Left renal cortex interstitium (tissue), 4 donors: ENCODE measurements around the gene ADK. TPM values are rescaled to one million over a fixed set of nuclear protein-coding genes. Genes with fewer than 3 reads are reported as not detected.
"Not testable (repeated sequence)": the region's sequence is repeated elsewhere in the genome, so short reads cannot be mapped to it uniquely, and the experiment has no call there.

Source experiments
- DNase-seq, 4 donors: peaks; one replicate each; pipeline ENCODE4 v3.0.0-alpha.2; 2013; ENCODE audit warnings: low read depth in 4 of 4, low spot score in 2 of 4, missing footprints in 1 of 4
- polyA plus RNA-seq, 4 donors: library from polyadenylated mRNA; unstranded; fragments of 120-200 nt; gene quantifications; one replicate each; pipeline ENCODE4 v1.2.1, GENCODE V29; 2013; ENCODE audit not compliant: insufficient read length in 4 of 4

Gene ADK
- polyA plus RNA-seq, 4 donors: 27.2 to 33.8 (median 28.5) TPM

DNA sequence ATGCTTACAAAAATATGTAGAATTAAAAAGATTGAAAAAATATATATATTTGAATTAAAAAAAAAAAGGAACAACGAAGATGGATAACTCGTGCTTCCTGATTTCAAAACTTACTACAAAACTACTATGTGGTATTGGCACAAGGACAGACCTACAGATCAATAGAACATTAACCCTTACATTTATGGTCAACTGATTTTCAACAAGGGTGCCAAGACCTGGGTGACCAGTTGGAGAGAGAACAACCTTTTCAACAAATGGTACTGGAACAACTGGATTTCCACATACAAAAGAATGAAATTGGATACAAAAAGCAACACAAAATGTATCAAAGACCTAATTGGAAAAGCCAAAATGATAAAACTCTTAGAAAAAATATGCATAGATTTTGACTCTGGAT, 10.5 kb upstream of the ADK start:
- DNase-seq: no peak

DNA sequence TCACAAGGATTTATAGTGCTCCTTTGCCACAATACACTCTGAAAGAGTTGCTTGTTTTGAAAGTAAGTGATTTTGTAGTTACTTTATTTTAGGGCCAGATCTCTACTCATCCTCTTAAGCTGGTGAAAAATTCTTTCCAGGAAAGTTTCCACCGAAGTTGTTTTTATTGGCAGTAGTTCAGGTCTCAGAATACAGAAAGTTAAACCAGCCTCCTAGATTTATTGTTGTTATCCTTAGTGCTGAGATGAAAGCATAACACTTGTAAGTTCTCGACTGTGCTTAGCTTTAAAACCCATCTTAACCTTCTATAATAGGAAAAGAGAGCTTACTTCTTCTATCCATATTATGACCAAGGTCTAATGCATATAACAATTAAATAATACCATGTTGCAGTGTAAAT, 5.9 kb upstream of the ADK start:
- peak in 3 of 4 donors; percentile 45 to 64 (median 63) for DNase-seq

DNA sequence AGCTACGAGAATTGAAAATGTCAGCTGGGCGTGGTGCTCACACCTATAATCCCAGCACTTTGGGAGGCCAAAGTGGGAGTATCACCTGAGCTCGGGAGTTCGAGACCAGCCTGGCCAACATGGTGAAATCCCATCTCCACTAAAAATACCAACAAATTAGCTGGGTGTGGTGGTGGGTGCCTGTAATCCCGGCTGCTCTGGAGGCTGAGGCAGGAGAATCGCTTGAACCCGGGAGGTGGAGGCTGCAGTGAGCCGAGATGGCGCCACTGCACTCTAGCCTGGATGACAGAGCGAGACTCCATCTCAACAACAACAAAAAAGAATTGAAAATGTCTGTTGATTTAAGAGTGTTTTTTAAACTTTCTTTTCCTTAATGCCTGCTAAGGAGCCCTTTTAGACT, 4.0 kb upstream of the ADK start:
- DNase-seq: not testable (repeated sequence)

DNA sequence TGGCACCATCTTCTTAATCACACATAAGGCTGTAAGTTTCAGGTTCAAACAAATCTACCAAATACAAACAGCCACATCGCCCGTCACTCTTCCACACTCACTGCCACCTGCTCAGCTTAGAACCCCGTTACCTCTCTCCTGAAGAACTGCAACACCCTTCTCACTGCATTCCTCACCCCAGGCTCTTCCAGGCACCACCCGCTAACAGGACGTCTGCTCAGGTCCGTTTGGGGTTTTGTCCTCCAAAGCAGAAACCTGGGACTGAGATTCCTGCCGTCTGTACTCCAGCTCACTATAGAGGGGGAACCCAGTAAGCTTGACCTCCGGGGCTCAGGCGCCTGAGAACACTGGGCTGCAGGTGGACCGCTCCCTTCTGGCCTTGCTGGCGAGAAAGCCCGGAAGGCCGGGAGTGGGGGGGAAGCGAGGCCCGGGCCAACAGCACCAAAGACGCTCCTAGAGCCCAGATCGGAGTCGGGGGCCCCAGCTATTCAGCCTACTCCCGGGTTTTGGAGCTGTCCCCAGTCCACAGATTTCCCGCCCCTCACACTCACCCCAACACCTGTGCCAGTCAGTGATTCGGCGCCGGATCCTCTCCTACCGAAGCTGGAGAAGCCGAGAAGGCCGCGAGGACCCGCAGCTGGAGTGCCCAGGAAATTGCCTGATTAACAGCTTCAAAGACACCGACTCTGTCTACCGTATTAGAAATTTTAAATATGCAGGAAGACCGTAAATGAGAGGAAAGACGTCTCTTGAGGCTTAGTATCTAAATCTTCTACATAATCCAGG, 624 bp upstream of the ADK start, which contains the start of gene AP3M1:
Gene AP3M1, minus strand, starts transcription at position 625 of the 786 bp plus-strand sequence. CDS start 12,449 bp downstream, outside the sequence.
- no peak for DNase-seq

DNA sequence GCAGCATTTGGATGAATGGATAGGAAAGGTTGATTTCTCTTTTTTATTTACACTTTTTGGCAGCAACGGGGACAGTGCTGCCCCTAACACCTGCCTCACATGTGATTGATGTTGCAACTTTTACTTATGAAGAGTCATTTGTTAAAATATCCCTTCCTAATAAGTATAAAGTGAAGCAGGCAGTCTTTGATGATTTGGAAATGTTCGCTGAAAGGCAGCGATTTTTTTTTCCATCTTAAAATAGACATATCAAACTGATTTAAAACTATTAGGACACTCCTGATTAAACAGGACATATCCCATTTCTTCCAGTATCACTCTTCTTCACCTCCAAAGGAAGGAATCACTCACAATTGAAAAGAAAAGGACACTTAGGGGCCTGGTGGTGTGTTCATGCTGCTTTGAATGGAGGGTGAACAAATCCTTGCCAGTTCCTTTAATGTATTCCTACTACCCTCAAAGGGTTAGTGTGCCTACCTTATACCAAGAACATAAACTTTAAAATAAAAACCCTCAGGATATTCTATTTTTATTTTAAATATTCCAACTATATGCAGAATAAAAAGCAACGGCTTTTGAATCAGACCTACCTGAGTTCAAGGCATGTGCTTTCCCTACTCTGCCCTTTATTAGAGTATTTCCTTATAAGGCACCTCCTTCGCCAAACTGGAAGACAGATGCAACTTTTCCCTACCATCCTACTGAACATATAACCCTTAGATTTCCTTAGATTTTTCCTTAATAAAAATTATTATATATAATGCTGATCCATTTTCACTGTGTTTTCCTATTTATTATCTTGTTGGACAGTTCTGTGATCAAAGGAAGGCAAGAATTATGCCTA, 1.1 kb downstream of the ADK start:
- no peak for DNase-seq

DNA sequence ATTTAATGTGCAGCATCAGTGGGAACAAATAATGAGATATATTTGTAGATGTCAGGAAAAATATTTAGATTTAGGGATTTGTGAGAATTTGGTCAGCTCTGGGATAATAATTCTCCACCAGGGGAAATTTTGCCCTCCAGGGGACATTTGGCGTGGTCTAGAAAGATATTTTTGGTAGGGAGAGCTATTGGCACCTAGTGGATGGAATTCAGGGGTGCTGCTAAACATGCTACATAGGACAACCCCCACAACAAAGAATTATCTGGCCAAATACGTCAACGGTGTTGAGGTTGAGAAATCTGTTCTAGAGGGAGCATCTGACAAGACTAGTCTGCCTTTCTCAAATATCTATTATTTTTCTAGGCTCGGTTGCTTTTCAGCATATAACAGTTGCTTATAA, 2.1 kb downstream of the ADK start:
- no peak for DNase-seq

DNA sequence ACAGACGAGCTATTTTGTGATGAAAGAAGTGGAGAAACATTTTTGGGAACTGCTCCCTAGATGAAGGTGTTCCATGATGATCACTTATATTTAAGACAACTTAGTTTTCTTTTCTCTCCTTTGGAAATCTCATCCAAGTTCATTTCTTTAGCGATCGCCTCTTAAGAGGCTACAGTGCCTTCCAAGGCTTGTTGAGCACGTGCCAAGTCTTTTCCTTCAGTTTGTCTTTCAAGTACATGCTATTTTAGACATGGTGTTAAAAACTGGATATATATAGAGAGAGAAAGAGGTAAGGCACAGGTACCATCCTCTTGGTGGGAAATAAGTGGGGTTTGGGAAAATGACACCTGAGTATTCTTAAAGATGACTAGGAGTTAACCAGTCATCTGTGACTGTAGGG, 2.7 kb downstream of the ADK start:
- no peak for DNase-seq

DNA sequence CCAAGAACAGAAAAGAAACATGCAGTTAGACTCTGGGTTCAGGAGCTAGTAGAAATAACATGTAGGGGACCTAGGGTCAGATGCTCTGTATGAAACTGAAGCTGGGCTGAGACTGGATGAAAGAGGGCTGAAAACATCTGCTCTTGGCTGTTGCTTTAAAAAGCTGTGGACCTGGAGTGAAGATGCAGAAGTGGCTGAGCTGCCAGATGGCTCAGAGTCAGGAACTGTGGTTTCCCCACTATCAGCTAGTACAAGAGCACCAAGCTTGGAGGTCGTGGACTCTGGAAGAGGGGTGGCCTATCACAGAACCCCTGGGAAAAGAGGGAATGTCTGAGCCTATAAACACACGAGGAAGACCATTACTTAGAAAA, 5.9 kb downstream of the ADK start:
- no peak for DNase-seq

DNA sequence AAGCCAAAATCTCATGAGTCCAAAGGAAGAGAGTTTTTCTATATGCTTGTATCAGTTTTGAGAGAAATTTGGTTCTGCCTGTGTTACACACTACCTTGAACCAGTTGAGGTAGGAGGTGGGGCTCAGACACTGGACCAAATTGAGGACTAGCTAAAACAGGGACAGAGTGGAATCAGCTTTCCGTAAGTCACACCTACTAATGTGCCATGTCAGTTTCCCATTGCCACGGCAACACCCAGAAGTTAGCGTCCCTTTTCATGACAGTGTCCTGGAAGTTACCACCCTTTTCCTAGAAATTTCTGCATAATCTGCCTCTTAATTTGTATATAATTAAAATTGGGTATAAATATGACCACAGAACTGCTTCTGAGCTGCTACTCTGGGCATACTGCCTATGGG, 9.0 kb downstream of the ADK start:
- DNase-seq: no peak

DNA sequence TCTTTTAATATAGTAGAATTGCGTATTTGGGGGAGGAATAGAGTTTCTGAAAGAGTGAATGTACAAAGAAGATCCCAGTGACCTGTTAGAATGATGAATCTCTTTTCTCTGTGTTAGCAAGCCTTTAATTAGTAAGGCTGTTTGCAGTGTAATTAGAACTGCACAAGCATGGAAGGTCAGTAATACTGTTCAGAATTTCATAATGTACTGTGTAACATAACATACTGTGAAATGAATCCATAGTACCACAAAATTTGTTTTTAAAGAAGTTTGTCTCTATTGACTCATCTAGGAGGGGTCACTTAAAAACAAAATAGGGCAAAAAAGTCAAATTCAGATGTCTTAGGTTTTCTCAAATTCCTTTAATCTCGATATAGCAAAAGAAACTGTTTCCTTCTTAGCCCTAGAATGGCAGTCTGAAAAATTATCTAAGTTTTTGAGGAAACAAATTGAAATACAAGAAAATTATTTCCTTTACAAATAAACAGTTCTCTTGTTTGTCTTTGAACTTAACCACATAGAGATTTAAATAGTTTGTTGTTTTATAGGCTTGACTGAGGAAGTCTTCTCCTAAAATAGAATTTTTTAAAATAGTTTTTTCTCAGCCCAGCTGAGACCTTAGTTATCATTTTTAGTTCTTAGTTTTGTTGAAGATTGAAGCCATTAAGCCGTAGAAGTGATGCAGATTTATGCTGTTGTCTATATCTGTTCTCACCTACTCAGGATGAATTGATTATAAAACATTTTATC, 12.5 kb downstream of the ADK start:
- DNase-seq: no peak

DNA sequence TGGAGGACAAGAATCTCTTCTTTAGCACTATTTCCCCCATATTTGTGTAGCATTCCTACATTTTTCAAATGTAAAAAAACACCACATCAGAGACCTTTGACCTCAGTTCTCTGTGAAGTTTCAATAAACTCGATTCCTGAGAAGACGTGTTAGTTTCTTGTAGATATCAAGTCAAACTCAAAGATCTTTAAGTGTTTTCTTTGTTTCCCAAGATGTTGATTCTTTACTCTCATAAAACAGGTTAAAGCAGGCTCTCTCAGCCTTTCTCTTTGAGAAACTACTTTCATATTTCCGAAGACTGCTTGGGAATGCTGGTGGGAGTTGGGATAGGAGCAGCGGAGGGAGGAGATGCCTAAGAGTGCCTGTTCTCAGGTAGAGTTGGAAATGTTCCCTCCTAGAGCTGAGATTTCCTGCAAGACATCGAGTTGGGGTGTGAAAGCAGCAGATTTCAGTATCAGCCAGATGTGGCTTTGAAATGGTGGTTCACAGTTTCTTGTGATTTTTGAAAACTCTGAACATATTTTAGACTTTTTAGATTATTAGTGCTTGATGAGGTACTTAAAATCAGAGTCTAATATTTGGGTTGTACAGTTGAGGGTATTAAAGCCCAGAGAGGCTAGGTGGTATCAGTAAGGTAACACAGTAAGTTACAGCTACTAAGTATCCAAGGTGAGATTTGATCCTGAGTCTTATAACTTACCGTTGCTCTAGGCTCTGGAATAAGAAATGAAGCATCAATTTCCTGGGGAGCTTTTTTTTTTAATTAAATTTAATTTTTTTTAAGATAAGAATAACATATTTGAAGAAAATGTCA, 13.9 kb downstream of the ADK start:
- no peak for DNase-seq

DNA sequence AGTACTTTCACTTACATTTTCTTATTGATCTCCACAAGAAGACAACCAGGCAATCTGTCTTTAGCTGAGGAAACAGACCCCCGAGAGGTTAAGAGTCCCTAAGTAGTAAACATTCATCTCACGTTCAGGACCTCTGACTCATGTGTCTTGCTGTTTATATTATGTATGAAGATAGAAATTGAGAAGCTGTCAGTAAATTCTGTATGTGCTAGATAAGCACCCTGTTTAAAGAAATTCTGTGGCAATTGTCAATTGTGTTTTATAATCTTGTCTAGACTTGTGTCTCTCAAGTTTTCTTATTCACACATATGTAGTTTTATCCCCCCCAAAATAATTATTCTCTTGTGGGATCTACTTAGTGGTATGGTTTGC, 14.5 kb downstream of the ADK start:
- DNase-seq: no peak

DNA sequence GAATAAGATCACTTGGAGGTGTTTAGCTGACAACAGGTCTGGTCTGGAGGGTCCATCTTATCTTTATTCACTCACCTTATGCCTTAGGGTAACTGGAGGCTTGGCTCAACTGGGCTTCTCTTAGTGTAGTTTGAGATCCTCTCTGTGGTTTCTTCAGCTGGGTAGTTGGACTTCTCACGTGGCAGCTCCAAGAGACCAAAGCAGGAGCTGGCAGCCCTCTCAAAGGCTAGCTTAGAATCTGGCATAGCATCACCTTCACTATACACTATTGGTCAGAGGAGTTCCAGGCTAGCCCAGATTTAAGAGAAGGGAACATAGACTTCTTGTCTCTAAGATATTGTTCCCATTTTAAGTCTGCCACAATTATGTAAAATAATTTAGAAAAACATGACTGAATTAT, 16.4 kb downstream of the ADK start:
- no peak for DNase-seq

DNA sequence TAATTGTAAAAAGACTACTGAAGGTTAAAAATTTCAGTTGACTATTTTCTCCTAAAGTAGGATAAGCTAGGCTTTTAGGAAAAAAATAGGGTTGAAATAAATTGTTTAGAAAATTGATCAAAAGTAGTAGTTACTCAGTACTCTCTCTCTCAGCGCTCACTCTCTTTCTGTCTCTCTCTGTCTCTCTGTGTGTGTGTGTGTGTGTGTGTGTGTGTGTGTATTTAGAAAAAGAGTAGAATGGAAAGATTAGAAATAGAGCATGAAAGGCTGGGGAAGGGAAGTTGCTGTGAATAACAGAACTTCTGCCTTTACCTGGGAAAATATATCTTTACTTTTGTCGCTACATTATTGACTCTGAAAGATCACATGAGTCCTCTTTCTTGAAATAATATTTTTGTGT, 20.6 kb downstream of the ADK start:
- DNase-seq: no peak

DNA sequence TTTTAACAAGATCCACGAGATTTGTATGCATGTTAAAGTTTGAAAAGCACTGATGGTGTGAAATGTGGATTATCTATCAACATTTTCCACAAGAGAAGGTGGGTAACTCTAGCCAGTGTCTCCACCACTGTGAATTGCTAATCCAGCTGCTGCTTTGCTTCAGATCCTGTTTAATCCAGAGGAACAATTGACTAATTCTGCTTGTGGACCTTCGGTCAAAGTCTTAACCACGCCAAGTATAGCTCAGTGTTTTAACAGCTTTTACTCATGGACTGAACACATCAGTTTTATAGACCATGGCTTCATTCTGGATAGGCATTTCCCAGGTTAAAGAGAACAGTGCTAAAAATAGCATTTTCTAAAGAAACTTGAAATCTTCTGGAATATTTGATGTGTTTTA, 23.5 kb downstream of the ADK start:
- no peak for DNase-seq

DNA sequence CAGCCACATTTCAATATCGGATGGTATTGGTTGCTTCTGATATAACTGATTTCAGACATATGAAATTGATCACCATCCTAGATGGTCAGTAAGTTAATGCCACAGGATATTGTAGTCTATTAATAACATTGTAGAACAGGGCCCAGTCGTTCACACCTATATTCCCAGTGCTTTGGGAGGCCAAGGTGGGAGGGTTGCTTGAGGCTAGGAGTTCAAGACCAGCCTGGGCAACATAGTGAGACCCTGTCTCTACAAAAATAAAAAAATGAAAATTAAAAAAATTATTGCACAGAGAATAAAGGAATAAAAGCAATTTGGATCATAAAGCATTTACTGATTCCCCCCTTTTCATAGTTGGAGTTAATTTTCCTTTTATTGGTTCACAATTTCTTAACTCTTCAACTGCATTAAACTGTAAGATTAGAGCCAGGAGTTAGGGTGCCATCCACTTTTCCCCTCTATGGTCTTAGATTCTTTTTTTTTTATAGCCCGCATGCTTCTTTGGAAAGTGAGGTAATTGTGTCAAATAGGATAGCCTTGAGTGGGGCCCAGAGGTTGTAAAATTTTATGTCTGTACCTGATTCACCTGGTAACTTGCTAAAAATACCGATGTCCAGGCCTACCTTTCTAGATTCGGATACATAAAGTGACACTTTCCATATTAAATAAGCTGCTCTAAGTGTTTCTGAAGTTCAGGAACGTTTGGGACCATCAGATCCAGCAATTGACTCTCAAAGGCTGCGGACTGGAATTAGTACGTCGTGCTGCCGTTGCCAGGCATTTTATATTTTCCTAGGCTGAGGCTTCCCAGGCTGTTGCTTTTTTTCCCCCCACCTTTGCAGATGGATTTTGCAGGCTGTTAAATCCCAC, 24.7 kb downstream of the ADK start:
- peak in 1 of 4 donors; percentile 70 for DNase-seq

DNA sequence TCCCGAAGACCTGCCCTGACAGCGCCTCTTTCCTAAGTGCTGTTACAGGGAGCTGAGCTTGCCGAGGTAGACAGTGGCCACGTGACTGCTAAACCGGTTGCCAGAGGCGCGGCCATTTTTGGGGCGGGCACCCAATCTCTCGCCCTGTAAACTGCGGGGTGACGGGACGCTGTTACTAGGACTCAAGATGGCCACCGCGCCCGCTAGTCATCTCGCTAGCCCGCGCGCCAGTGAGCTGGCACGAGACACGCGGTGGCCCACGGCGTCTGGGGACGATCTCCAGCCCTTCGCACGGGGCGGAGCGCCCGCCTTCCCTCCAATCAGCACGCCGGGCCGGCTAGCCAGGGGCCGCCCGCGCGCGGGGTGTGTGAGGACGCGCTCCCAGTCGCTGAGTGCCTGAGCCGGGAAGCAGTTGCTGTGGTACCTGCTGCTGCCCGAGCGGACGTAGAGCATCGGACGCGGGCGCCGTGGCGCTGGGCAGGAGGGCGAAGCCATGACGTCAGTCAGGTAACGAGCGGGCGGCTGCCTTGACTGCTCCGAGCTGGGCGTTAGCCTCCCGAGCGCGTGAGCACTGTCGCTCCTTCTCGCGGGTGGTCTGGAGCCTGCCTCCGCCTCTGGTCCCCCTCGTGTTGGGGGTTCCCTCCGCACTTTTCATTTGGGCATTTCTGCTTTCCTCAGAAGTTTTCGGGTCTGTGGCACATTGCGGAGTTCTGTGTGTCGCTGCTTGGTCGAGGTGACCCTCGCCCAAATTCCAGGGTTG, 25.5 kb downstream of the ADK start:
- peak in 3 of 4 donors; percentile 74 to 82 (median 81) for DNase-seq

DNA sequence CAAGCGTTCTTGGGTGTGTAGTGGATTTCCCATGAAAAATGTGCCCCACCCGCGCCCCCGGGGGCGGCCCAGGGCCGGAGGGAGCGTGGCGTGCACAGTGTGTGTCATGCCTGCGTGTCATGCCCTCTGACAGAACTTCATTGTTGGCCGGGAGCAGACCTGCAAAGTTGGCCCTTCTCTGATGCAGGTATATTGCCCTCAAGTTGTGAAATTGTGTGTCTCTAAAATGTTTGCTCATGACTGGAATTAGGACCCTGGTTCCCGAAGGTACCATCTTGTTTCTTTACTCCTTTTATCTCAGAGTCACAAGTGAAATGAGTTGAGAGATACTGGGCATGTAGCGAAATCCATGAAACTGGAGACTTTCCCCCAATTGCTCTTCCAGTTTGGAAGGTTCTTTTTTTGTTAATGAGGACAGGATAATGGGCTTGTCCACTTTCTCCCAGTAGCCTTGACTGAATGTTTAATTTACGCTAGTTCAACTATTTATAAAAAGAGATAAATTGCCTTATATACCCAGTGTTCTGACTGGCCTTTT, 26.2 kb downstream of the ADK start:
- peak in 1 of 4 donors; percentile 45 for DNase-seq
